ENCODE data around the gene NEURL4. TPM values are rescaled to one million over a fixed set of nuclear protein-coding genes. Genes with fewer than 3 reads are reported as not detected.

Gene NEURL4
- 25.3 to 31.6 TPM (median 30.1 TPM) in 5 replicates for total RNA-seq (2022; extraction: Qiagen RNA extraction; ENCODE audit: low read depth)

DNA sequence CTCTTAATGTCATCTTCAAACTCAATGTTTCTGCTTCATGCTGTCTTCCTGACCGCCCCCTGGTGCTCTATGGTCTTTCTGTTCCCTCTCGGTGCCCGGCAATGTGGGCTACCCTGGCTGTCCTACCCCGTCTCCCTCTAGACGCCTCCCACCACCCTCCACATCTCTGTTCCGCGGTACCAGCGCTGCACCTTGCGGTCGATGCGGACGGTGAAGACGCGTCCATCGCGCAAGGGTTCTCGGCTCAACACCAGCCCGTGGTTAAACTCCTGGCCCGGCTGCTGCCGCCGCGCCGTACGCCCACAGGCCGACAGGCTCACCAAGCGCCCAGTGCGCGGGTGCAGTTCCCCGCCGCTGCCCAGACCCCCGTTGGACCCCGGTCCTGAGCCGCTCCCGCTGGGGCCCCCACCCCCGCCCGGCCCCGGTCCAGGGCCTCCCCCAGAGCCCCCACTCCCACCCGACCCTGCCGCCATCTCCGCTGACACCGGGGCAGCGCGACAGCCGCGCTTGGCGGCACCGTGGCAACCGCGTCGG lies at the start of gene NEURL4:
Gene NEURL4, minus strand, starts transcription at position 496 of the 534 bp plus-strand sequence. Its CDS starts 23 bp downstream, at position 473.

GRCh38 chr17:7355053-7355452 lies 25.9 kb upstream of the NEURL4 start, which contains the start of gene TMEM95:
TMEM95 (plus strand) TSS chr17:7355156; CDS start chr17:7355205, 49 bp downstream.

GRCh38 chr17:7351665-7352502 lies 22.7 kb upstream of the NEURL4 start, which contains the start of gene KCTD11:
KCTD11 (plus strand) TSS chr17:7352162.

GRCh38 chr17:7336240-7337175 lies 7.4 kb upstream of the NEURL4 start, which contains the start of gene ACAP1:
ACAP1 (plus strand) TSS chr17:7336529; CDS start chr17:7336735, 206 bp downstream.

DNA sequence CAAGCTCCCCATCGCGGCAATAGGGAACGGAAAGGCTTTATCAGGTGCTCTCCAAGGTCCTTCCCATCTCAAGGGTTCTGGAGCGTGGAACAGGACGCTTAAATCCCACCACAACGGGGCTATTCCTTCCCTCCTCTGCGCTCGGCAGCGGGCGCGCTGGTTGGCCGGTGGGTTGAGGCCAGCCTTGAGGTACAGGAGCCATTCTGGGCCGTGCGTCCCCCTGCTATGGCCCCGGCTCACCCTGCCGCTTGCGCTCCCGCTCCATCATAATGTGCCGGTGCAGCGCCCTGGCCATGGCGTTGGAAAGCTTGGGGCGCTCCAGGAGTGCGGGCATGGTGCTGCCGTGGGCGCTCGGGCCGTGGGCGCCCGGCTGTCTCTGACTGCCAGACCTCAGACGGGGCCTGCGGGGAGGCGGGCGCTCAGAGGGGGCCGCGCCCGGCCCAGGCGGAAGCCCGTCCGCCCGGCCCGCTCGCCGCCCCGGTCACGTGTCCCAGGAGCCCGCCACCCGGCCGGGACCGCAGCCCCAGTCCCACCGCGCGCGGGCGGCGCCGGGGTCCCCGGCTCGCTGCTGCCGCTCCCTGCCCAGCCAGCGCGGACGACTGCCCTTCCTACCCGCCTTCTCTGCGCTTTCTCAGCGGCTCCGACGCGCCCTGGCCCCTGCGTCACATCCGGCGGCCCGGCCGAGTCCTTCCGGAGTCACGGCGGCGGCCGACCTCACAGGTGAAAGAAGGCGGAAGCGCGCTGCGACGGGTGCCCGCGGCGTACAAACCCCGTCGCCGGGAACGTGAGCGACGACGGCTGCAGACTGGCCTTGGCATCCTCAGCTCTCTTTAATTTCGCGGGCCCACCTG lies 14.2 kb downstream of the NEURL4 start, which contains the start of gene GPS2:
Gene GPS2, minus strand, starts transcription at position 642 of the 851 bp plus-strand sequence. Its CDS starts 308 bp downstream, at position 334.

GRCh38 chr17:7306911-7307685 lies 22.0 kb downstream of the NEURL4 start, which contains the start of gene EIF5A:
EIF5A (plus strand) TSS chr17:7307628; CDS start chr17:7309636, 2,008 bp downstream.

DNA sequence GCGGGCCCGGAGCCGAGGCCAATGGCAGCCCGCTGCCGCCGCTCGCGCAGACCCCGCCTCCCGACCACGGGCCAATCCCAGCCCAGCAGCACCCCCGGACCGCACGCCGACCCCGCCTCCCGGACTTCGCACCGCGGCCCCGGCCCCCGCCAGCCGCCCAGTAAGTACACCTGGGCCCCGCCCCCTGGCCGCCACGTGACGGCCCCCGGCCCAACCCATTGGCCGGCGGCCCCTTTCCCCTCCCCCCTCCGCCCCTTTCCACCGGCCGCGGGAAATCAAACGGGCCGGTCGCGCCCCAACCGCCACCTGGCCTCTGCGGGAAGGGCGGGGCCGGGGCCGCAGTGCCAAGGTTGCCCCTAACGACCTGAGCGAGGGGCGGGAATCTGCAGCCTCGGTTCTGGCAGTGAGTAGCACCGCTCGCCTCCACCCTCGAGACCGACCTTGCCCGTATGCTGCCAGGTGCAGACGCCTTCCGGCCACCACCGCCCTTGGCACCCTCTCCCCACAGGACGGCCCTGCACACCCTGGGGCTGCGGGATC lies 34.5 kb downstream of the NEURL4 start, which contains the start of gene YBX2:
Gene YBX2, minus strand, starts transcription at position 26 of the 540 bp plus-strand sequence. CDS start 139 bp downstream, outside the sequence.

DNA sequence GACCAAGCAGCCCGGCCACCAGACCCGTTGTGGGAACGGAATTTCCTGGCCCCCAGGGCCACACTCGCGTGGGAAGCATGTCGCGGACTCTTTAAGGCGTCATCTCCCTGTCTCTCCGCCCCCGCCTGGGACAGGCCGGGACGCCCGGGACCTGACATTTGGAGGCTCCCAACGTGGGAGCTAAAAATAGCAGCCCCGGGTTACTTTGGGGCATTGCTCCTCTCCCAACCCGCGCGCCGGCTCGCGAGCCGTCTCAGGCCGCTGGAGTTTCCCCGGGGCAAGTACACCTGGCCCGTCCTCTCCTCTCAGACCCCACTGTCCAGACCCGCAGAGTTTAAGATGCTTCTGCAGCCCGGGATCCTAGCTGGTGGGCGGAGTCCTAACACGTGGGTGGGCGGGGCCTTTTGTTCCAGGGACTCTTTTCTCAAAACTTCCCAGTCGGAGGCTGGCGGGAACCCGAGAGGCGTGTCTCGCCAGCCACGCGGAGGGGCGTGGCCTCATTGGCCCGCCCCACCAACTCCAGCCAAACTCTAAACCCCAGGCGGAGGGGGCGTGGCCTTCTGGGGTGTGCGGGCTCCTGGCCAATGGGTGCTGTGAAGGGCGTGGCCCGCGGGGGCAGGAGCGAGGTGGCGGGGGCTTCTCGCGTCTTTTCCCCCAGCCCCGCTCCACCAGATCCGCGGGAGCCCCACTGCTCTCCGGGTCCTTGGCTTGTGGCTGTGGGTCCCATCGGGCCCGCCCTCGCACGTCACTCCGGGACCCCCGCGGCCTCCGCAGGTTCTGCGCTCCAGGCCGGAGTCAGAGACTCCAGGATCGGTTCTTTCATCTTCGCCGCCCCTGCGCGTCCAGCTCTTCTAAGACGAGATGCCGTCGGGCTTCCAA lies 47.8 kb downstream of the NEURL4 start, which contains the start of gene SLC2A4:
Gene SLC2A4, plus strand, starts transcription at position 645 of the 879 bp plus-strand sequence. Its CDS starts 217 bp downstream, at position 862.

Other genes with a start within 250 kb of the NEURL4 start
- gene CLEC10A, start 249.1 kb downstream of the NEURL4 start, total RNA-seq (2022; extraction: Qiagen RNA extraction; ENCODE audit: low read depth), result not detected in 5 replicates
- gene ASGR2, start 214.5 kb downstream of the NEURL4 start, total RNA-seq (2022; extraction: Qiagen RNA extraction; ENCODE audit: low read depth), result 0.10 to 0.35 TPM in 2 of 5 replicates, not detected in the others
- gene ASGR1, start 150.0 kb downstream of the NEURL4 start, total RNA-seq (2022; extraction: Qiagen RNA extraction; ENCODE audit: low read depth), result 0.78 to 1.4 TPM (median 0.87 TPM) in 5 replicates
- 4.8 to 8.2 TPM (median 6.7 TPM) in 5 replicates for gene DLG4, start 109.5 kb downstream of the NEURL4 start, total RNA-seq (2022; extraction: Qiagen RNA extraction; ENCODE audit: low read depth)
- 328 to 426 TPM (median 419 TPM) in 5 replicates for gene ACADVL, start 109.4 kb downstream of the NEURL4 start, total RNA-seq (2022; extraction: Qiagen RNA extraction; ENCODE audit: low read depth)
- 31.8 to 38.4 TPM (median 37.3 TPM) in 5 replicates for gene DVL2, start 94.8 kb downstream of the NEURL4 start, total RNA-seq (2022; extraction: Qiagen RNA extraction; ENCODE audit: low read depth)
- gene PHF23, start 89.9 kb downstream of the NEURL4 start, total RNA-seq (2022; extraction: Qiagen RNA extraction; ENCODE audit: low read depth), result 80.8 to 113 TPM (median 94.7 TPM) in 5 replicates
- 629 to 795 TPM (median 688 TPM) in 5 replicates for gene GABARAP, start 86.9 kb downstream of the NEURL4 start, total RNA-seq (2022; extraction: Qiagen RNA extraction; ENCODE audit: low read depth)
- gene CTDNEP1, start 77.6 kb downstream of the NEURL4 start, total RNA-seq (2022; extraction: Qiagen RNA extraction; ENCODE audit: low read depth), result 209 to 247 TPM (median 236 TPM) in 5 replicates
- gene ELP5, start 77.1 kb downstream of the NEURL4 start, total RNA-seq (2022; extraction: Qiagen RNA extraction; ENCODE audit: low read depth), result 124 to 134 TPM (median 126 TPM) in 5 replicates
- 1.7 to 2.5 TPM (median 2.1 TPM) in 5 replicates for gene CLDN7, start 66.9 kb downstream of the NEURL4 start, total RNA-seq (2022; extraction: Qiagen RNA extraction; ENCODE audit: low read depth)
- gene SLC2A4, start 47.6 kb downstream of the NEURL4 start, total RNA-seq (2022; extraction: Qiagen RNA extraction; ENCODE audit: low read depth), result 0.17 to 0.64 TPM (median 0.45 TPM) in 5 replicates
- gene YBX2, start 34.7 kb downstream of the NEURL4 start, total RNA-seq (2022; extraction: Qiagen RNA extraction; ENCODE audit: low read depth), result 0.22 to 0.91 TPM (median 0.52 TPM) in 5 replicates
- 1,622 to 1,789 TPM (median 1,677 TPM) in 5 replicates for gene EIF5A, start 21.7 kb downstream of the NEURL4 start, total RNA-seq (2022; extraction: Qiagen RNA extraction; ENCODE audit: low read depth)
- gene GPS2, start 14.0 kb downstream of the NEURL4 start, total RNA-seq (2022; extraction: Qiagen RNA extraction; ENCODE audit: low read depth), result 84.7 to 101 TPM (median 95.3 TPM) in 5 replicates
- gene ACAP1, start 7.2 kb upstream of the NEURL4 start, total RNA-seq (2022; extraction: Qiagen RNA extraction; ENCODE audit: low read depth), result 1.7 to 5.4 TPM (median 3.1 TPM) in 5 replicates
- 9.4 to 13.4 TPM (median 10.7 TPM) in 5 replicates for gene KCTD11, start 22.8 kb upstream of the NEURL4 start, total RNA-seq (2022; extraction: Qiagen RNA extraction; ENCODE audit: low read depth)
- not detected in 5 replicates for gene TMEM95, start 25.8 kb upstream of the NEURL4 start, total RNA-seq (2022; extraction: Qiagen RNA extraction; ENCODE audit: low read depth)
- gene TNK1, start 51.8 kb upstream of the NEURL4 start, total RNA-seq (2022; extraction: Qiagen RNA extraction; ENCODE audit: low read depth), result 1.4 to 2.0 TPM (median 1.5 TPM) in 5 replicates
- gene PLSCR3, start 65.2 kb upstream of the NEURL4 start, total RNA-seq (2022; extraction: Qiagen RNA extraction; ENCODE audit: low read depth), result 38.1 to 44.3 TPM (median 41.3 TPM) in 5 replicates
- 202 to 227 TPM (median 216 TPM) in 5 replicates for gene TMEM256, start 74.8 kb upstream of the NEURL4 start, total RNA-seq (2022; extraction: Qiagen RNA extraction; ENCODE audit: low read depth)
- gene NLGN2, start 78.5 kb upstream of the NEURL4 start, total RNA-seq (2022; extraction: Qiagen RNA extraction; ENCODE audit: low read depth), result 13.2 to 18.5 TPM (median 17.1 TPM) in 5 replicates
- 0.14 TPM in 1 of 5 replicates, not detected in the others for gene SPEM1, start 91.0 kb upstream of the NEURL4 start, total RNA-seq (2022; extraction: Qiagen RNA extraction; ENCODE audit: low read depth)
- gene SPEM2, start 96.3 kb upstream of the NEURL4 start, total RNA-seq (2022; extraction: Qiagen RNA extraction; ENCODE audit: low read depth), result 0.14 TPM in 1 of 5 replicates, not detected in the others
- gene SPEM3, start 99.5 kb upstream of the NEURL4 start, total RNA-seq (2022; extraction: Qiagen RNA extraction; ENCODE audit: low read depth), result not detected in 5 replicates
- 10.2 to 13.7 TPM (median 12.1 TPM) in 5 replicates for gene TMEM102, start 106.1 kb upstream of the NEURL4 start, total RNA-seq (2022; extraction: Qiagen RNA extraction; ENCODE audit: low read depth)
- gene FGF11, start 110.2 kb upstream of the NEURL4 start, total RNA-seq (2022; extraction: Qiagen RNA extraction; ENCODE audit: low read depth), result 0.43 to 1.3 TPM (median 1.1 TPM) in 5 replicates
- 7.3 to 11.0 TPM (median 9.1 TPM) in 5 replicates for gene CHRNB1, start 115.7 kb upstream of the NEURL4 start, total RNA-seq (2022; extraction: Qiagen RNA extraction; ENCODE audit: low read depth)
- gene ZBTB4, start 150.3 kb upstream of the NEURL4 start, total RNA-seq (2022; extraction: Qiagen RNA extraction; ENCODE audit: low read depth), result 18.5 to 23.4 TPM (median 22.7 TPM) in 5 replicates
- gene SLC35G6, start 152.1 kb upstream of the NEURL4 start, total RNA-seq (2022; extraction: Qiagen RNA extraction; ENCODE audit: low read depth), result not detected in 5 replicates
- gene POLR2A, start 155.0 kb upstream of the NEURL4 start, total RNA-seq (2022; extraction: Qiagen RNA extraction; ENCODE audit: low read depth), result 63.4 to 76.8 TPM (median 71.8 TPM) in 5 replicates
- gene TNFSF12, start 219.7 kb upstream of the NEURL4 start, total RNA-seq (2022; extraction: Qiagen RNA extraction; ENCODE audit: low read depth), result 9.1 to 12.2 TPM (median 10.8 TPM) in 5 replicates
- gene TNFSF13, start 229.4 kb upstream of the NEURL4 start, total RNA-seq (2022; extraction: Qiagen RNA extraction; ENCODE audit: low read depth), result 0.37 to 1.1 TPM (median 0.87 TPM) in 5 replicates
- gene SENP3, start 232.6 kb upstream of the NEURL4 start, total RNA-seq (2022; extraction: Qiagen RNA extraction; ENCODE audit: low read depth), result 85.2 to 101 TPM (median 93.8 TPM) in 5 replicates

Data from A549 treated with GW870086 at 1 μM for 4 hours (cell line).